Subcutaneous abdominal adipose tissue (tissue), 5 donors: ENCODE data around the gene CMIP.

Experiments used
- H3K27ac ChIP-seq: one replicate; pipeline ENCODE4 v1.7.0; 2013; ENCODE audit warnings: low read depth, mild to moderate bottlenecking, inconsistent platforms, low read length, moderate library complexity
- H3K27me3 ChIP-seq, 5 donors: one replicate each; pipeline ENCODE4 v1.7.0; 2013; ENCODE audit warnings: low read length in 5 of 5, inconsistent platforms in 1 of 5; ENCODE audit not compliant: control insufficient read depth in 5 of 5, insufficient read depth in 4 of 5
- H3K36me3 ChIP-seq, 5 donors: one replicate each; pipeline ENCODE4 v1.7.0; 2013; ENCODE audit warnings: low read length in 5 of 5; ENCODE audit not compliant: control insufficient read depth in 5 of 5, insufficient read depth in 5 of 5
- H3K4me1 ChIP-seq, 5 donors: one replicate each; pipeline ENCODE4 v1.7.0; 2013; ENCODE audit warnings: low read length in 5 of 5, mild to moderate bottlenecking in 3 of 5, moderate library complexity in 1 of 5; ENCODE audit not compliant: control insufficient read depth in 5 of 5, insufficient read depth in 5 of 5
- H3K4me3 ChIP-seq, 5 donors: one replicate each; pipeline ENCODE4 v1.7.0; 2013; ENCODE audit warnings: low read length in 5 of 5, low read depth in 1 of 5
- H3K9ac ChIP-seq, 5 donors: one replicate each; pipeline ENCODE4 v1.7.0; 2013; ENCODE audit warnings: low read length in 5 of 5, mild to moderate bottlenecking in 4 of 5, moderate library complexity in 3 of 5
- H3K9me3 ChIP-seq, 5 donors: one replicate each; pipeline ENCODE4 v1.7.0; 2013; ENCODE audit warnings: low read length in 5 of 5; ENCODE audit not compliant: control insufficient read depth in 5 of 5
- donor health status: healthy.
- donor health status: healthy.
- donor health status: healthy.
- donor health status: healthy.
- donor health status: healthy.

CMIP gene

DNA sequence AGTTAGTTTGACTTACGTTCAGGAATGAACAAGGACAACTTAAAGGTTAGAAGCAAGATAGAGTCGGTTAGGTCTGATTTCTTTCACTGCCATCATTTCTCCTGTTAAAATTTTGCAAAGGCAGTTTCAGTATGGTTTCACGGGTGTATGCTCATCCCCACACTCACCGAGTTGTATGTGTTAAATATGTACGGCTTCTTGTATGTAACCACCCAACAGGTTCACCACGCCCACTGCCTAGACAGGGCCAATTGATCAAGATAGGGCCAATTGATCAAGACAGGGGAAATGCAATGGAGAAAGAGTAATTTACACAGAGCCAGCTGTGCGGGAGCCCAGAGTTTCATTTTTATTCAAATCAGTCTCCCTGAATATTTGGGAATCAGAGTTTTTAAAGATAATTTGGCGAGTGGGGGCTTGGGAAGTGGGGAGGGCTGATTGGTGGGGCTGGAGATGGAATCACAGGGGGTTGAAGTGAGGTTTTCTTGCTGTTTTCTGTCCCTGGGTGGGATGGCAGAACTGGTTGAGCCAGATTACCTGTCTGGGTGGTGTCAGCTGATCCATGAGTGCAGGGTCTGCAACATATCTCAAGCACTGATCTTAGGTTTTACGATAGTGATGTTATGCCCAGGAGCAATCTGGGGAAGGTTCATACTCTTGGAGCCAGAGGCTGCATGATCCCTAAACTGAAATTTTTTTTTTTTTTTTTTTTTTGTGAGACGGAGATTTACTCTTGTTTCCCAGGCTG, 272.0 kb downstream of the CMIP start:
- Histone ChIP-seq H3K4me1 (peaks cover 0 to 11% (median 0%) of the 10 kb centered on the region in 5 donors), H3K4me3 (no peak overlapping the region), H3K36me3 (no peaks in the 10 kb centered on the region), H3K9me3 (no peaks in the 10 kb centered on the region), H3K27ac (no peak overlapping the region), H3K27me3 (no peaks in the 10 kb centered on the region), H3K9ac (no peak overlapping the region)

GRCh38 chr16:81717662-81718189, 273.1 kb downstream of the CMIP start:
- Histone ChIP-seq H3K4me1 (peaks cover 0 to 11% (median 0%) of the 10 kb centered on the region in 5 donors), H3K27me3 (no peaks in the 10 kb centered on the region), H3K27ac (no peak overlapping the region), H3K9ac (no peak overlapping the region), H3K9me3 (no peaks in the 10 kb centered on the region), H3K4me3 (no peak overlapping the region), H3K36me3 (no peaks in the 10 kb centered on the region)

- no peak overlapping the region for H3K4me3 ChIP-seq
- H3K9ac ChIP-seq, result peak overlapping the region in 1 of 5 donors; percentile 3
- no peak overlapping the region for H3K27ac ChIP-seq
Measured at GRCh38 chr16:81718637-81719036, 274.0 kb downstream of the CMIP start.

GRCh38 chr16:81719993-81720392, 275.4 kb downstream of the CMIP start:
- H3K27ac ChIP-seq, result no peak overlapping the region
- H3K4me1 ChIP-seq, result peaks cover 0 to 11% (median 0%) of the 10 kb centered on the region in 5 donors
- peaks cover 0 to 4% (median 0%) of the 10 kb centered on the region in 5 donors for H3K27me3 ChIP-seq
- H3K4me3 ChIP-seq, result no peak overlapping the region
- no peak overlapping the region for H3K9ac ChIP-seq
- no peaks in the 10 kb centered on the region for H3K9me3 ChIP-seq
- H3K36me3 ChIP-seq, result no peaks in the 10 kb centered on the region

More at GRCh38 chr16:81718637-81719036, 274.0 kb downstream of the CMIP start:
- peaks cover 0 to 11% (median 0%) of the 10 kb centered on the region in 5 donors for H3K4me1 ChIP-seq
- no peaks in the 10 kb centered on the region for H3K36me3 ChIP-seq
- H3K9me3 ChIP-seq, result no peaks in the 10 kb centered on the region
- H3K27me3 ChIP-seq, result no peaks in the 10 kb centered on the region

DNA sequence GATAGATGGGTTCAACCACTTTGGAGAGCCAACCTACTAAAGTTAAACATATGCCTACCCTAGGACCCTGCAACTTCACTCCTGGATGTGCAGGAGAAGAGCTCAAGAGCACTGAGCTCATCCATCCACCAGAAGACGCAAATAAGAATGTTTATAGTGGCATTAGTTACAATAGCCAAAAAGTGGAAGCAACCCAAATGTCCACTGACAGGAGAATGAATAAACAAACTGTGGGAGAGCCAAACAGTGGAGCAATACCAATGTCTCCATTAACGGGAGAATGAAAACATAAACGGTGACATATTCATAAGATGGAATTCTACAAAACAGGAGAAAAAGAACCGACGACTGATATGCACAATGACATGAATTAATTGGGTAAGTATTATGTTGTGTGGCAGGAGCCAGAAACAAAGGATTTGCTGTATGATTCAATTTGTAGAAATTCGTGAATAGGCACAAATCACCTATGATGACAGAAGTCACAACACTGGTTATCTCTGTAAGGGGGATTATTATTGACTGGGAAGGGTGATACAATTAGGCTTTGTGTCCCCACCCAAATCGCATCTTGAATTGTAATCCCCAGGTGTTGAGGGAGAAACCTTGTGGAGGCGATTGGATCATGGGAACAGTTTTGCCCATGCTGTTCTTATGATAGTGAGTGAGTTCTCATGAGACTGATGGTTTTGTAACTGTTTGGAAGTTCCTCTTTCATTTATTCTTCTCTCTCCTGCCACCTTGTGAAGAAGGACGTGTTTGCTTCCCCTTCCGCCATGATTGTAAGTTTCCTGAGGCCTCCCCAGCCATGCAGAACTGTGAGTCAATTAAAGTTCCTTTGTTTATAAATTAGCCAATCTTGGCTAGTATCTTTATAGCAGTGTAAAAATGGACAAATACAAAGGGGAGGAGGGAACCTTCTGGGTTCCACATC, 276.6 kb downstream of the CMIP start:
- Histone ChIP-seq H3K27me3 (peaks cover 0 to 7% (median 0%) of the 10 kb centered on the region in 5 donors), H3K27ac (no peak overlapping the region), H3K36me3 (no peaks in the 10 kb centered on the region), H3K4me1 (peaks cover 0 to 11% (median 0%) of the 10 kb centered on the region in 5 donors), H3K9me3 (no peaks in the 10 kb centered on the region), H3K4me3 (no peak overlapping the region), H3K9ac (no peak overlapping the region)

DNA sequence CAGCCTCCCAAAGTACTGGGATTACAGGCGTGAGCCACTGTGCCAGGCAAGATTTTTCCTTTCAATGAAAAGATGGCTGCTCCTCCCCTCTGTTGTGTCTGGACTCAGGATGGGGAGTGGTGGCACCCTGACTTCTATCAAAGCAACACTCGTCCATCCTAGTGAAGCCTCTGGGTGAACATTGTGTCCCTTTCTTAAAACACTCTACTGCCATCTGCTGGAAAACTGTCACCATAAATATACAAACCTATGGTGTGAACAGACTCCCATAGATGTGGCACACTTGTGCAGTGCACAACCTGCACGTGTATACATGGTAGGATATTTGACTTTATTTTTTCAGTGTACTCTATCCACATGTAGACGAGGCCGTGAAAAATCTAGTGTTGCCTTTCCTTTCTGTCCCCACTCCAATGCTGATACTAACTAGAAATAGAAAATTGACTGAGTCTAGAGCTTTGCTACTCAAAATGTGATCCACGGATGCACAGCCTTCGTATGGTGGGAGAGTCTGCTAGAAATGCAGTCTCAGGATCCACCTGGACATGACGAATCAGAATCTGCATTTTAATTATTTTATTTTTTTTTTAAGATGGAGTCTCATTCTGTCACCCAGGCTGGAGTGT, 278.6 kb downstream of the CMIP start:
- H3K4me1 ChIP-seq, result peaks cover 0 to 7% (median 0%) of the 10 kb centered on the region in 5 donors
- peaks cover 0 to 7% (median 0%) of the 10 kb centered on the region in 5 donors for H3K27me3 ChIP-seq
- no peak overlapping the region for H3K27ac ChIP-seq
- H3K4me3 ChIP-seq, result no peak overlapping the region
- no peaks in the 10 kb centered on the region for H3K9me3 ChIP-seq
- H3K9ac ChIP-seq, result no peak overlapping the region
- no peaks in the 10 kb centered on the region for H3K36me3 ChIP-seq

DNA sequence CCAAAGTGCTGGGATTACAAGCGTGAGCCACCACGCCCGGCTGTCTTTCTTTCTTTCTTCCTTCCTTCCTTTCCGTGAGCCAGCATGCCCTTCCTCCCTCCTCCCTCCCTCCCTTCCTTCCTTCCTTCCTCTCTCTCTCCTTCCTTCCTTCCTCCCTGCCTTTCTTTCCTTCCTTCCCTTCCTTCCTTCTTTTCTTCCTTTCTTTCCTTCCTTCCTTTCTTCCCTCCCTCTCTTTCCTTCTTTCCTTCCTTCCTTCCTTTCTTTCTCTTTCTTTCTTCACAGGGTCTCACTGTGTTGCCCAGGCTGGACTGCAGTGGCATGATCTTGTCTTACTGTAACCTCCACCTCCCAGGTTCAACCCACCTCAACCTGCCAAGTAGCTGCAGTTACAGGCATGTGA, 283.8 kb downstream of the CMIP start:
- Histone ChIP-seq H3K36me3 (no peaks in the 10 kb centered on the region), H3K27me3 (peaks cover 0 to 7% (median 4%) of the 10 kb centered on the region in 5 donors), H3K9me3 (no peaks in the 10 kb centered on the region), H3K9ac (no peak overlapping the region), H3K27ac (no peak overlapping the region), H3K4me3 (no peak overlapping the region), H3K4me1 (peaks cover 0 to 11% (median 11%) of the 10 kb centered on the region in 5 donors)

DNA sequence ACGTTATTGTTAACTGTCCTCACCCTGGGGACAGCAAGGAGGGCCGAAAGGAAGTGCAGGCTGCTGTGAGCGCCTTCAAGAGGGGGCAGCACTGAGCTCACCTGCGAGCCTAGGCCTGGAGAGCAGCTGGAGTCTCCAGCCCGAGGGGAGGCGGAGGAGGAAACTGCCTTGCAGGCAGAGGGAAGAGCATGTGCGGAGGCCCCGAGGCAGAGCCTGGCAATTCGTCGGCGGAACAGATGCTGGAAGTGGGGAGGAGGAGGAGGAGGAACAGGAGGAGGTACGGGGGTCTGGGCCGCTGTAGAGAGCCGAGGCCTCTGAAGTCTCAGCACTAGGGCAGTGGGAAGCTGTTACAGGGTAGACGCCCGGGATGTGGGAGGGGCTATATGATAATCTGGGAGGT, 284.8 kb downstream of the CMIP start:
- no peak overlapping the region for H3K27ac ChIP-seq
- H3K9me3 ChIP-seq, result no peaks in the 10 kb centered on the region
- no peaks in the 10 kb centered on the region for H3K36me3 ChIP-seq
- H3K4me3 ChIP-seq, result no peak overlapping the region
- no peak overlapping the region for H3K9ac ChIP-seq
- peaks cover 0 to 11% (median 11%) of the 10 kb centered on the region in 5 donors for H3K4me1 ChIP-seq
- H3K27me3 ChIP-seq, result peaks cover 0 to 5% (median 4%) of the 10 kb centered on the region in 5 donors

- Histone ChIP-seq H3K27ac (no peak overlapping the region), H3K9ac (peak overlapping the region in 1 of 5 donors; percentile 47)
Measured at GRCh38 chr16:81730090-81731051, 285.8 kb downstream of the CMIP start.

More at GRCh38 chr16:81730090-81731051, 285.8 kb downstream of the CMIP start:
- H3K4me3 ChIP-seq, result peak overlapping the region in 4 of 5 donors; percentile 43 to 66 (median 52)
- peaks cover 0 to 11% (median 11%) of the 10 kb centered on the region in 5 donors for H3K4me1 ChIP-seq
- H3K36me3 ChIP-seq, result no peaks in the 10 kb centered on the region
- H3K9me3 ChIP-seq, result no peaks in the 10 kb centered on the region
- H3K27me3 ChIP-seq, result peaks cover 0 to 4% (median 0%) of the 10 kb centered on the region in 5 donors
